ENCODE data around the gene DGKD. TPM values are rescaled to one million over a fixed set of nuclear protein-coding genes. Genes with fewer than 3 reads are reported as not detected.

DGKD gene
- total RNA-seq, 2 donors from 2014 or later, result 21.5 to 63.1 TPM

GRCh38 chr2:233487748-233488345, 133.6 kb downstream of the DGKD start:
- no peak for DNase-seq (ENCODE audit: low spot score)
- no peak overlapping the region for H3K4me3 ChIP-seq
- no peaks in the 10 kb centered on the region for H3K9me3 ChIP-seq
- peaks cover 0 to 8% of the 10 kb centered on the region in 2 donors for H3K36me3 ChIP-seq
- no peaks in the 10 kb centered on the region for H3K27me3 ChIP-seq (replicated peaks; ENCODE audit: insufficient read depth)
- H3K4me1 ChIP-seq (replicated peaks), result peaks cover 5% of the 10 kb centered on the region
- H3K27ac ChIP-seq, result peak overlapping the region; percentile 12 to 62
- TF ChIP-seq POLR2A (IDR thresholded peaks at IDR 0.05), result no peak
- TF ChIP-seq CTCF (IDR thresholded peaks at IDR 0.05), result no peak
- TF ChIP-seq POLR2AphosphoS5 (IDR thresholded peaks at IDR 0.05), result no peak
- 75% methylated on average over 9 of the region's 9 CpGs for WGBS
- intact Hi-C loops (cut with DNase I), result no loop called here

GRCh38 chr2:233489143-233489542, 134.8 kb downstream of the DGKD start:
- Histone ChIP-seq H3K36me3 (peaks cover 0 to 8% of the 10 kb centered on the region in 2 donors), H3K4me3 (no peak overlapping the region), H3K27me3 (replicated peaks; ENCODE audit: insufficient read depth) (no peaks in the 10 kb centered on the region), H3K4me1 (replicated peaks) (peaks cover 5% of the 10 kb centered on the region), H3K27ac (peak overlapping the region in 1 of 2 donors; percentile 0), H3K9me3 (no peaks in the 10 kb centered on the region)
- no peak for DNase-seq (ENCODE audit: low spot score)
- intact Hi-C loops (cut with DNase I), result no loop called here
- WGBS, result 88% methylated on average over 10 of the region's 10 CpGs
- TF ChIP-seq POLR2A (IDR thresholded peaks at IDR 0.05) (no peak), POLR2AphosphoS5 (IDR thresholded peaks at IDR 0.05) (no peak), CTCF (IDR thresholded peaks at IDR 0.05) (no peak)

- WGBS, result 95% methylated on average over 6 of the region's 6 CpGs
Observed at GRCh38 chr2:233489666-233490065, 135.4 kb downstream of the DGKD start.

GRCh38 chr2:233490831-233491230, 136.5 kb downstream of the DGKD start:
- Histone ChIP-seq H3K27me3 (replicated peaks; ENCODE audit: insufficient read depth) (no peaks in the 10 kb centered on the region), H3K27ac (peak overlapping the region; percentile 10 to 33), H3K4me1 (replicated peaks) (peaks cover 5% of the 10 kb centered on the region), H3K4me3 (no peak overlapping the region), H3K9me3 (no peaks in the 10 kb centered on the region), H3K36me3 (peaks cover 0 to 8% of the 10 kb centered on the region in 2 donors)
- intact Hi-C loops (cut with DNase I), result no loop called here
- WGBS, result 47% methylated on average over 7 of the region's 7 CpGs
- TF ChIP-seq CTCF (IDR thresholded peaks at IDR 0.05), result no peak
- no peak for TF ChIP-seq POLR2A (IDR thresholded peaks at IDR 0.05)
- no peak for TF ChIP-seq POLR2AphosphoS5 (IDR thresholded peaks at IDR 0.05)
- DNase-seq (ENCODE audit: low spot score), result no peak

More at GRCh38 chr2:233489666-233490065, 135.4 kb downstream of the DGKD start:
- no peak overlapping the region for H3K4me3 ChIP-seq
- H3K36me3 ChIP-seq, result peaks cover 0 to 8% of the 10 kb centered on the region in 2 donors
- H3K4me1 ChIP-seq (replicated peaks), result peaks cover 5% of the 10 kb centered on the region
- H3K27ac ChIP-seq, result peak overlapping the region in 1 of 2 donors; percentile 0
- TF ChIP-seq CTCF (IDR thresholded peaks at IDR 0.05), result no peak
- no peak for TF ChIP-seq POLR2A (IDR thresholded peaks at IDR 0.05)
- no peak for TF ChIP-seq POLR2AphosphoS5 (IDR thresholded peaks at IDR 0.05)
- no peaks in the 10 kb centered on the region for H3K27me3 ChIP-seq (replicated peaks; ENCODE audit: insufficient read depth)
- no peaks in the 10 kb centered on the region for H3K9me3 ChIP-seq
- intact Hi-C loops (cut with DNase I), result no loop called here
- no peak for DNase-seq (ENCODE audit: low spot score)

- DNase-seq (ENCODE audit: low spot score), result no peak
- intact Hi-C loops (cut with DNase I), result no loop called here
- peaks cover 5% of the 10 kb centered on the region for H3K4me1 ChIP-seq (replicated peaks)
- H3K4me3 ChIP-seq, result no peak overlapping the region
- no peaks in the 10 kb centered on the region for H3K9me3 ChIP-seq
- H3K27ac ChIP-seq, result peak overlapping the region in 1 of 2 donors; percentile 33
- no peaks in the 10 kb centered on the region for H3K27me3 ChIP-seq (replicated peaks; ENCODE audit: insufficient read depth)
- H3K36me3 ChIP-seq, result peaks cover 0 to 8% of the 10 kb centered on the region in 2 donors
- peak; percentile 73 for TF ChIP-seq POLR2AphosphoS5 (IDR thresholded peaks at IDR 0.05)
- TF ChIP-seq POLR2A (IDR thresholded peaks at IDR 0.05), result no peak
- TF ChIP-seq CTCF (IDR thresholded peaks at IDR 0.05), result no peak
- WGBS, result 50% methylated on average over 3 of the region's 3 CpGs
Observed at GRCh38 chr2:233491326-233491725, 137.0 kb downstream of the DGKD start.

Measured in prostate gland (tissue), 2 donors.